Ascending aorta (tissue), 2 donors: Measurements from ENCODE around the gene SLC25A21. TPM values are rescaled to one million over a fixed set of nuclear protein-coding genes. Genes with fewer than 3 reads are reported as not detected.

Source experiments
- DNase-seq, 2 donors: peaks; one replicate each; pipeline ENCODE4 v3.0.0-alpha.2; 2019; ENCODE audit warnings: low spot score in 2 of 2
- H3K27ac ChIP-seq, 2 donors: fragments of 200-600 bp; sonication (generic); one replicate each; pipeline ENCODE4 v1.5.1; 2016 to 2017; ENCODE audit warnings: mild to moderate bottlenecking in 1 of 2
- H3K27me3 ChIP-seq: fragments of 200-600 bp; sonication (generic); one replicate; pipeline ENCODE4 v1.5.1; 2017
- H3K36me3 ChIP-seq, 2 donors: fragments of 200-600 bp; sonication (generic); one replicate each; pipeline ENCODE4 v1.5.1; 2016
- H3K4me1 ChIP-seq, 2 donors: fragments of 200-600 bp; sonication (generic); one replicate each; pipeline ENCODE4 v1.5.1; 2016 to 2017; ENCODE audit warnings: mild to moderate bottlenecking in 1 of 2
- H3K4me3 ChIP-seq, 2 donors: fragments of 200-600 bp; sonication (generic); one replicate each; pipeline ENCODE4 v1.5.1; 2016 to 2017; ENCODE audit warnings: mild to moderate bottlenecking in 1 of 2
- H3K9me3 ChIP-seq, 2 donors: fragments of 200-600 bp; sonication (generic); one replicate each; pipeline ENCODE4 v1.5.1; 2016
- CTCF ChIP-seq, 3 experiments: fragments of 200-600 bp in 2 of 3; fragments of 450-650 bp in 1 of 3; sonication (generic) in 2 of 3; IDR thresholded peaks; one replicate each; pipeline ENCODE4 v1.5.1; 2016 to 2019; ENCODE audit warnings: antibody characterized with exemption in 3 of 3, mild to moderate bottlenecking in 1 of 3, moderate library complexity in 1 of 3
- intact Hi-C: fragments of 100-400 bp; cut with DNase I; formaldehyde crosslinking; loops from one replicate; pipeline ENCODE4 v1.15.1; 2023
- total RNA-seq: library from RNA; depleted of rRNA; stranded (reverse); fragments of >200 nt; gene quantifications from one replicate; pipeline ENCODE4 v1.1.0, GENCODE V29; 2016

Gene SLC25A21
- total RNA-seq, 1 donor from 2014 or later = not detected

- no peak for DNase-seq
- peaks cover 37% of the 10 kb centered on the region for H3K27me3 ChIP-seq
- intact Hi-C loops = loop anchor here (10.0 kb wide), 1 partner anchor 942 kb away; the partner anchor contains the start of genes FOXA1 and TTC6
Measured at GRCh38 chr14:36652542-36653201, 519.7 kb downstream of the SLC25A21 start.

GRCh38 chr14:36649872-36650650, 522.3 kb downstream of the SLC25A21 start:
- Histone ChIP-seq H3K27me3 (peaks cover 15% of the 10 kb centered on the region), H3K4me1 (peaks cover 5 to 13% of the 10 kb centered on the region in 2 donors)
- intact Hi-C loops = loop anchor here (5.0 to 10.0 kb wide), 3 partner anchors 292 to 945 kb away; partner anchors contain the start of genes FOXA1 and TTC6

More at GRCh38 chr14:36652542-36653201, 519.7 kb downstream of the SLC25A21 start:
- Histone ChIP-seq H3K4me3 (no peak overlapping the region), H3K9me3 (no peaks in the 10 kb centered on the region), H3K27ac (no peak overlapping the region), H3K36me3 (no peaks in the 10 kb centered on the region), H3K4me1 (peaks cover 0 to 13% of the 10 kb centered on the region in 2 donors)
- no peak for TF ChIP-seq CTCF (IDR thresholded peaks at IDR 0.05)

GRCh38 chr14:36647824-36648753, 524.3 kb downstream of the SLC25A21 start:
- no peak for DNase-seq
- H3K27me3 ChIP-seq = no peaks in the 10 kb centered on the region
- peak overlapping the region; percentile 54 to 60 for H3K4me3 ChIP-seq
- H3K27ac ChIP-seq = no peak overlapping the region
- peak; percentile 22 to 59 (median 31) for TF ChIP-seq CTCF (IDR thresholded peaks at IDR 0.05)
- H3K36me3 ChIP-seq = no peaks in the 10 kb centered on the region
- peaks cover 5 to 13% of the 10 kb centered on the region in 2 donors for H3K4me1 ChIP-seq
- no peaks in the 10 kb centered on the region for H3K9me3 ChIP-seq
- intact Hi-C loops = loop anchor here (1.0 to 10.0 kb wide), 3 partner anchors 294 to 502 kb away; no protein-coding TSS in a partner anchor

More at GRCh38 chr14:36649872-36650650, 522.3 kb downstream of the SLC25A21 start:
- Histone ChIP-seq H3K9me3 (no peaks in the 10 kb centered on the region), H3K4me3 (no peak overlapping the region), H3K36me3 (no peaks in the 10 kb centered on the region), H3K27ac (no peak overlapping the region)
- no peak for TF ChIP-seq CTCF (IDR thresholded peaks at IDR 0.05)
- no peak for DNase-seq

- intact Hi-C loops = loop anchor here (1.0 to 10.0 kb wide), 3 partner anchors 295 to 503 kb away; no protein-coding TSS in a partner anchor
- DNase-seq = no peak
Measured at GRCh38 chr14:36647417-36647823, 525.0 kb downstream of the SLC25A21 start.

More at GRCh38 chr14:36647417-36647823, 525.0 kb downstream of the SLC25A21 start:
- H3K27me3 ChIP-seq = no peaks in the 10 kb centered on the region
- TF ChIP-seq CTCF (IDR thresholded peaks at IDR 0.05) = no peak
- peak overlapping the region; percentile 54 to 60 for H3K4me3 ChIP-seq
- no peaks in the 10 kb centered on the region for H3K9me3 ChIP-seq
- no peaks in the 10 kb centered on the region for H3K36me3 ChIP-seq
- peaks cover 5 to 13% of the 10 kb centered on the region in 2 donors for H3K4me1 ChIP-seq
- no peak overlapping the region for H3K27ac ChIP-seq
